GM19452 (cell line): ENCODE results near the gene RNF31.

ENCODE experiments used
- ATAC-seq: cut with Tn5 transposase; IDR thresholded peaks from one replicate; pipeline ENCODE4 v1.9.1; 2021; ENCODE audit not compliant: unreplicated experiment

Gene RNF31

DNA sequence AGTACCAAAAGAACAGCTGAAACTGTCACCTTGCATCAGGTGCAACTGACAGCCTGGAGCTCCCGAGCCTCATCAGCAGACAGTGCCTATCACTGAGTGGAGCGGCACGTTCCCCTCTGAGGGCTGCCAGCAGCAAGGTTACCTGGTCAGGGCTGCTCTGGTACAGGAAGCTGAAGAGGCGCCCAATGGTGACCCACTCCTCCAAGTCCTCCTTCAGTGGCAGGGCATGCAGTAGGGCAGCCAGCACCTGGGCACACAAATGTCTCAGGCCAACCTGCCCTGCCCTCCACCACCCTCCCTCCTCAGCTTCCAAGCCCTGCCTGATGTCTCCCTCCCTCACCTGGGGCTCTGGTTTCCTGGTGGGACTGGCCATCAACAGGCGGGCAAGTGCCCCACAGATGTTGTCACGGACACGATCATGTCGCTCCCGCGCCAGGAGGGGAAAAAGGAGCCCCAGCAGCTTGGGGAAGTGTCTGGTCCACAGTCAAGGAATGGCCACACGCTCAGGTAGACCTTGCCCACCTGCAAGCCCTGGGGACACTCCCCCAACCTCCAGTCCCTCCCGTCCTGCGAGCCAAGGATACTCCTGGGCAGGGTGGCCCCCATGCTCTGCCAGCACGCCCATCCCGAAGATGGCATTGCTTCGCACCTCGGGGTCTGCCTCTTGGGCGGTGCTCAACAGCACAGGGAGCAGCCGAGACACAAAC is 34.2 kb downstream of the RNF31 start:
- ATAC-seq, result no peak

DNA sequence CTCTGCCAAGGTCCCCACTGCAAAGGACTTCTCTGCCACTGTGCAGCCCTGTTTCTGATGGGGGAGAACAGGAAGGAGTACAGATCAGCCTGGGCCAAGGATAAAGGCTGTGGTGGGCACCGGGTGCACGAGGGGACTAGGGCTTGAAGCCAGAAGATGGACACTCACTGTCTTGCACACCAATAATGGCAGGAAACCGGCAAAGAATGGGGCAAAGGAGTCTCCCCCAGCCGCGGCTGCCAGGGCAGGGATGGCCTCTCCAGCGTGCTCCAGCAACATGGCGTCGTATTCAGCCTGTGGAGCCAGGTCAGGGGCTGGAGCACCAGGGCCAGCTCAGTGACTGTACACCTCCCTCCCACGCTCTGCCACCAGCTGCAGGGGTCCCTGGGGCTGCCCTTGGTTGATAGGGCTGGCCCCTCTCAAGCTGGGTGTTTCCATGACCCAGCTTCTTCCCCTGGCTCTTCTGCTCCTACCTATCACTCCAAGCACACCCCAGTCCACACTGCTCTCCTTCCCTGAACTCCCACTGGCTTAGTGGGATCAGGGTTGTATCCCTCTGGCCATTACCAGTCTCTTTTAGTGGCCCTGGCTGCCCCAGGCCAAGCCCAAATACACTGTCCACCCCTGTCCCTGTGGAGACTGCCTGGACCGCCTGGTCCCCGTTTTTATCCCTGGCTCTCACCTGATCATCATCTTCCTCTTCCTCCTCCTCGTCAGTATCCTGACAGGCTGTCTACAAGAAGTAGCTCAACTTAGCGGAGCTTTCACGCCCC is 35.0 kb downstream of the RNF31 start:
- no peak for ATAC-seq

DNA sequence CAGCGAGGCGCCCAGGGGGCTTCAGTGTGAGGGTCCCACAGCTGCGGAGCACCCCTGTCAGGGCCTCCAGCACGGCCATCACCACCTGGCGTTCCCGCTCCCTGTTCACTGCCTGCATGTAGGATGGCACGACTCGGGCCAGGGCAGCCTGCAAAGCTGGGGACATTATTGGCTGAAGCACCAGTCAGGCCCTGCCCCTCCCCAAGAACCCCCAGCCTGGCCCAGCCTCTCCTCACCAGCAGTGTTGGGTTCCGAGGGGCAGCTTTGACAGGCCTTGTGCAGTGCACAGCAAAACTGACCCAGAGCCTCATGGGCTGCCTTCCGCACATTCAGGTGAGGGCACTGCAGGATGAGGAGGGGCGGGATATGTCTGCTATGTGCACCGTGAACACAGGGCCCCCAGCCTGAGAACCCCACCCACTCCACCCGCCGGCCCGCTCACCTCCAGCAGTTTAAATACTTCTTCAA is 35.8 kb downstream of the RNF31 start:
- ATAC-seq, result no peak

DNA sequence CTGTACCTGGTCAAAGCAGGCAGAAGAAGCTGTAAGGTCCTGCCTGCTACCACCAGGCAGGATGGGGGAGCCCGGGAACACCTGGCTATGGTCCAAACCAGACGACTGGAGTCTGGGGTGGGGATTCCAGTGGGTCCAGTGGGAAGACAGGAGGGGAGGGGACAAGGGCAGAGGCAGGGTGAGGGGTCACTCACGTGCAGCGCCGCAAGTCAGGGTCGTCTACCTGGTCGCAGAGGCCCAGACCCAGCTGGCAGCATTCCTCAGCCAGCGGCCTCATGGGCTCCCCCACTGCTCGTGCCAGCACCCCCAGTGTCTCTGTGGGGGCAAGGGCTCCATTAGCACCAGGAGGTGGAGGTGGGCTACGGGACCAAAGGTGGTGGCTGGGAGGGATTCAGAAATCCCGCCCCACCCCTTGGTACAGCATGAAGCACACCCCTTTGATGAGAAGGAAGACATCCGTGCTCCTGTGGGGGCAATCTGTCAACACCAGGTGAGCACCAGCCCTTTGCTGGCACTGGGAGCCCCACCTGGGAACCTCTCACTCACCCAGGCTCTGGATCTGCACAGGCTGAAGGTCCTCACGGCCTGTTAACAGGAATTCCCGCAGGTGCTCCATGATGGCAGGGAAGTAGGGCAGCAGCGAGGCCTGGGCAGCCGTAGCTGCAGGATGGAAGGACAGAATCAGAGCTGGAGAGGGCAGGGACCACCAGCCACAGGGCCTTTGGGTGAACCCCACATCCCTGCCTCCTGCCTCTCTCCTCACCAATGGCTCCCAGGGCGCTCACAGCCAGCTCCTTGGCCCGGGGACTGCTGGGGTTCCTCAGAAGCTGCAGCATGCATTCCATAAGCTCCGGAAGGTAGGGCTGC is 37.0 kb downstream of the RNF31 start:
- ATAC-seq, result no peak

DNA sequence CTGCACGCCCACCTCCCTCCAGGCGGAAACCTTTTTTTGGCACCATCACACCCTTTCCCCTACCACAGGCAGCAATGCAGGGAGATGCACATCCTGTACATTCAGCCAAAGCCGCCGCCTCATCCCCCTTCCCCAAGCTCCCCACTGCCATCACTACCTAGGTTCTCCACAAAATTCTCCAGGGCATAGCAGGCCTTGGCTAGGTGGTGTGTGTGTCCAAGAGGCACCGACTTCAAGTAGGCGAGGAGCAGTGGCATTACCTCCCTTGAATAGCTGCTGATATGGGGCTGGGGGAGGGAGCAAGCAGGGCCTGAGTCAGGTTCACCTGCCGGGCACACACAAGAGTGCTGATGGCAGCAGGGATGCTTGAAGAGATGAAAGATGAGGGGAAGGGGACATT is 37.7 kb downstream of the RNF31 start:
- ATAC-seq, result no peak

DNA sequence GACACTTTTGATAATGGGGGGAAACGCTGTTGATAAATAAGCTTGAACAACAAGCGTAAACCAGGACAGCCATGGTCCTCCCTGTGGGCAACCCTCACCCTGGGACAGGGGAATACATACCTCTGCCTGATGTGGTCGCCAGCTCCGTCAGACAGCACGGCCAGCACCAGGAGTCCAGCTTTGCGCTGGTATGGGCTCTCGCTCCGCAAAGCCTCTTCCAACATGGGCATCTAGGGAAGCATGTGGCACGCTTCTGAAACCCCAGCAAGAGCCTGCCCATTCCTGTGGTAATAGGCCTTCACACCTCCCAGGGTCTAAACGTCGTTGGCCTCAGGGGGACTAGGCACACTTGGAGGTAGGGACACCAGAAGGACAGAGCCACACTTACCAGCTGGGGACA is 38.4 kb downstream of the RNF31 start:
- no peak for ATAC-seq

DNA sequence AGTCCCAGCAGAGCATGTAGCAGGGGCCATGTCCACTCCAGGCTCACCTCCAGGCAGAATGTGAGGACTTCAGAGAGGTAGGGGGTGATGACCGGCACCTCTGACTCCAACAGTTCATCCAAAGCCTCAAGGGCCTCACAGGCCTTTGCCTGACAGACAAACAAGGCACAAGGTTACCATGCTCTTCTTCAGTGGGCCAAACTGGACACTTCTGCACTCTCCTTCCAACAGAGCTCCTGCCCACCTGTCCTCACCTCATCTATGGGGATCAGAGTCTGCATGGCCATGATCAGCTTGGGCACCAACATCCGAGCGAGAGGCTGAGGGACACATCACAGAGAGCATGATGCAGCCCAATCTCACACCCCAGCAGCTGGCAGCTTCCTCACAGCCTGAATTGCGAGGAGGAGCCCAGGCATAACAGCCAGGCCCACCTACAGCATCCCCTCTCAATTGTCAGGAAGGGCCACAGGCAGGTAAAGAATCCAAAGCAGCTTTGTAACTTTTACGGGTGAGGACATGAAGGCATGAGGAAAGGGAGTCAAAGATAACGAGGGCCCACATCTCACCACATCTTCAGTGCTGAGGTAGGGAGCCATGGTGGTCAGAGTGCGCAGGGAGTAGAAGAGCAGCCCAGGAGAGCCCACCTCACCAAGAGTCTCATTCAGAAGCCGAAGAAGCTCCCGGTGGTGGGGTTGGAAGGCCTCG is 39.7 kb downstream of the RNF31 start:
- ATAC-seq, result no peak

DNA sequence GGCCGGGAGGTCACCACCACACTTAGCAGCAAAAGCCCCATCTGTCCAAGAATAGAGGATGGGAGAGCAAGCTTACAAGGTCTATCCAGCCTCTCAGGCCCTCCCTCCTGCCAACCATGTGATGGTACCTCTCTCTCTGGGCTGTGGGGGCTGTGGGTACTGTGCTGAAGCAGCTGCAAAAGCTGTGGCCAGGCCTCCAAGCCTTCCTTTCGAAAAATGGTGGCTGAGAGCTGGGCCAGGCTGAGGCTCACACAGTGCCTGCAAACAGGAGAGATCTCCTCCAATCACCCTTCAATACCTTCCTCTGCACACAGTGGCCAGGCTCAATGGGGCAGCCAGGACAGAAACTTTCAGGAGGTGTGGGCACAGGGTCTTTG is 40.2 kb downstream of the RNF31 start:
- ATAC-seq, result no peak

DNA sequence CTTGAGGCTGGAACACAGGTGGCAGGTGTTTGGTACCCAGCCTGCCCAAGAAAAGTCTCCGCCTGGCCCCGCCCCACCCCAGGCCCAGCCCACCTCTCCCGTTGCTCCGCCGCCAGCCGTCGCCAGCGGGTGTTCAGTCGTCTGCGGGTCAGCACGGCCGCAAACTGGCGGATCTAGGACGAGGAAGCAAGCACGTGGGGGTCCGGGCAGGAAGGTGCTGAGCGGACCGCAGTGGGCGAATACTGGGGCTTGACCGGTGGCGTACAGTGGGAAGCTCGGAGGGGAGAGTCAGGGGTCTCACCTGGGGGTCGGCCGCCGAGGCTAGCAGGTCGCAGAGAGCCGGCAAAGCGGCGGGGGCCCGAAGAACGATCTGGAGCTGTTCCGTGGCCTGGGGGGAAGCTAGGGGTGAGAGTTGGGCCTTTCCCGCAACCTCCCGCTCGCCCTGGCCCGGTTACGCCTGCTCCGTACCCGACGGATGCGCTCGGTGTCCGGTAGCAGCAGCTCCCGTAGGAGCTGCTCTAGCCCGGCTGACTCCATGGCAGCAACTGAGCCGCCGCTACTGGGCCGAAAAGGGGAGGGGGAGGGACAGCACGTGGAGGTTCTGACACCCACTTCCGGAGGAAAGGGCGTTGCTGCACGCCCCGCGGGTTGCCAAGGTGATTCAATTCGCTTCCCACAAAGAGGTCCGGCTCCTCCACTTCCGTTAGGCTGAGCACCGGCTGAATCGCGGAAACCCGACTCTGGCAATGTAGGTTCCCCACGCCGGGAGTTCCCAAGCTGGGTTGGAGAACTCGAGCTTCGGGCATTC is 41.2 kb downstream of the RNF31 start, which contains the start of gene IPO4:
IPO4 (minus strand) TSS at position 566 of the 808 bp plus-strand sequence; CDS start at position 537, 29 bp downstream.
- peak; percentile 84 for ATAC-seq

DNA sequence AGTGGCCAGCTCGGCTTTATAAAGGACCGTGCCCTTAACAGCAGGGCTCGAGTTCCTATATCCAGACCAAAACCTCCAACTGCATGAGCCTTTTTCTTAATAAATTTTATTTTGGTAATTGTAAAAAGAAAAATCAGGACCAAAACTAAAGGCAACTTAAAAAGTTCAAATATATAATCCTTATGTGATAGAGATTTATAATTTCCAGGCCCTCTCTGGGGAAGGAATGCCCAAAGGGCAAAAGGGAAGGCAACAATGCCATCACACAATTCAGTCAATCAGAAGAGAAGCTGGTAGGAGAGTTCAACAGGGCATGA is 41.7 kb downstream of the RNF31 start:
- no peak for ATAC-seq

DNA sequence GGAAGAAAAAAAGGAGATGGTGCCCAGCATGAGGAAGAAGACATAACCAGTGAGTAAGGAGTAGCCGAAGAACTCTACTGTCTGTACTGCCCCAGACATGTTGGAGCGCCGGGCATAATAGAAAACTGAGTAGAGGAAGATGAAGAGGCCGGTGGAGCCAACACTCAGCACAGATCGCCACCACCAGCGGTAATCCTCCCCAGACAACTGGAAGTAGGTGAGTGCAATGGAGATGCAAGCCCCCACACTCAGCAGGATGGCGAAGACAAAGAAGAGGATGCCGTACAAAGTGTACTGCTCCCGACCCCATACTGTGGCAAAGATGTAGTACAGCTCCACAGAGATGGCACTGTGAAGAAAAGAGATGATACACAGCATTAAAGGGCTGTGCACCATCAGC is 42.2 kb downstream of the RNF31 start:
- ATAC-seq, result no peak

DNA sequence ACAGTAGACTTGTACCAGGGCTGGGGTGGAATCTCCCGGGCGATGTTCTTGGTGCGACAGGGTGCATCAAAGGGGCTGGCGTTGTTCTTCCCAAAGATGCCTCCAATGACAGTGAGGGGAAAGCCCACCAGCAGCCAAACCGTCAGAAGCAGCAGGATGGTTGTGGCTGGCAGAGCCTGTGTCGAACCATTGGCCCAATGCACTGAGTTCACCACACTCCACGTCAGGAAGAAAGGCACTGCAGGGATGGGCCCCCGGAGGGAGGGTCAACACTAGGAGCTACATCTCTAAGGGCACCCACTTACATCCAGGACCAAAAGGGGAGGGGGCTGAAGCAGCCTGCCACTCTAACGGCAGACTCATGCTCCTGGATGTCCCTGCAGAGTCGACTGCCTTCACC is 43.1 kb downstream of the RNF31 start:
- no peak for ATAC-seq

DNA sequence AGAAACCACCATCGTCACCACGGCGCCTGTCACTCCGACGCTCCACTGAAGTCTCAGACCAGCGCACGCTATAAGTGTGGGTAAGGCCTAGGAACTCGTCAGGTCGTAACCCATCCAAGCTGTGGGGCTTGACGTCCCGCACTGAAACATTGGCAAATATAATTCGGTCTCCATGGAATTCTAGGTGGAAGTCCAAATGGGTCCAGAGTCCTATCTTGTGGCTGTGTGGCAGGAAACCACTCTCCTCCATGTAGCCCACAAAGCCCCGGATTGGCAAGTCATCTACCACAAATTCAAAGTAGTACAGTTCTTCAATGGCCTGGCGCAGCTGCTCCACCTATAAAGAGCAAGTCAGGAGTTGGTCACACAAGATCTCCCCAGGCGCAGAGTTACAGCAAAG is 45.6 kb downstream of the RNF31 start:
- ATAC-seq, result no peak

DNA sequence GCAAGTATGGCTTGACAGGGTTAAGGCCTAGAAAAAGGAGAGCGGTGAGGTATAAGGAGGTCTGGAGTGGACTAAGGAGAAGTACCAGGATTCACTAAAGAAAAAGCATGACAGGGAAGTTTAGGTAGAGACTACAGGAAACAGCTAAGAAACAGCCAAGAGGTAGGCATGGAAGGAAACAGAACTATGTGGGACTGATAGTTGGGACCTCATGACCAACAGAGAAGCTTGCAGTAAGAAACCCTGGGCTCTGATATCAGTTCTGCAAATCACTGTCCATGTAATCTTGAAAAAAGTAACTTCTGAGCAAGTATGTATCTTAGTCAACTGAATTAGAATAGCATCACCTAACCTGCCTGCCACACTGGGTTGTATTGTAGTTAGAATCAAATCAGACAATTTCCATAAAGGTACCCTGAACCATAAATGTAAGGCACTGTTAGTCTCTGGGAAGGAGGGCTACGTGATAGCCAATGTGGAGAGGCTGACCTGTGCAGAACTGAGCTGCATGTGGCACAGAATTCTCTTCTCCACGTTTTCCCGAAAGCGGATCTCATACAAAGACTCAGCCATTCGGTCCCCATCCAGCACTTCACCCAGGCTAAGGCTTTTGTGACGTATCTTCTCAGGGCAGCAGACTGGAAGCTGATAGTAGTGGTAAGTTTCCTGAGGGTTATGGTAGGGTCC is 47.0 kb downstream of the RNF31 start:
- no peak for ATAC-seq

DNA sequence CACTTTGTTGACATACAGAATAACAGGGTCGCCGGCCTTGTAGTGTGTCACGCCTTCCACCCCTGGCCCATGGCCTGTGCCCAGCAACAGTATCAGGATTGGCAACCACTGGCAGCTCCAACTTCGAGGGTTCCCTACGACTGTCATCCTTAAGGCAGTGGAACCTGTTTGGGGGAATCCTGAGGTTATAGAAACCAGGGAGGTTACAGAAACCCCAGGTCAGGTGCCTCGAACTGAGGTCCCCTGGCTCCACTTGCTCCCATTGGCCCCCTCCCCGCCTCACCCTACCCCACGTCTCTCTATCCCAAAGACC is 47.5 kb downstream of the RNF31 start:
- ATAC-seq, result no peak

DNA sequence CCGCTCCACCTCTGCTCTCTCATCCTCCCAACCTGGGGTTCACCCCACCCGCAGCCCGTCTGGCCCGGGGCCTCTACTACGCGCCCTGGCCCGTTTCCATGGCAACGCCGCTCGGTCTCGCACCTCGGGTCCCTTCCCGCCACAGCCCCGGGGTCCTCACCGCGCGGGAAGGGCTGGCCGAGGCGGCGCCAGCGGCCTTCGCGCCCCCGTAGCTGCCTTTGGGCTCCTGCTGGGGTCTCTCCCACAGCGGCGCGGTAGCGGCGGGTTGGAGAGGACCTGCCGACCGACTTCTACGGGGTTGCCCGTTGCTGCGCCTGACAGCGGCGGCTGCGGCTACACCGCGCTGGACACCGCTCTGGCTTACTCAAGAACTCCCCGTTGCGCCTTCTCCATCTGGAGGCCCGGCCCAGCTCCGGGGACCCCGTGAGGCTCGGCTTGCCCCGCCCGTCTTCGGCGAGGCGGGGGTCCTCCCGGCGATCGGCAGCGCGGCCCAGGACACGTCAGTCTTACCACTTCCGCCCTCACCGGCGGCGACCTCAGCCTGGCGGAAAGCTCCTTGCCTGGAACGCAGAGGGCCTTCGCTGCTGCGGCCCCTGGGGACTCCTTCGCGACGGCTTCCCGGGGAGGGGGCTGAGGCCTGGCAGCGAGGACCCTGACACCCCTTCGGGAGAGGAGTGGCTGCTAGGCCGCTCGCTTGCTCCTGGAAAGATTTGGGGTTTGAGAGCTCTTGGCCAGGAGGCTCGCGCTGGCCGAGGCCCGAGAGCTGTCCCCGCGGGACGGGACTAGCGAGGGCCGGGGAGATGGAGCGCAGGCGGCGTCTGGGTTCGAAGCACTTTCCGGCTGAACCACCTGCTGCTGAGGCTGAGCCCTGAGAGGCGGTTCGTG is 48.1 kb downstream of the RNF31 start, which contains the start of gene TM9SF1:
TM9SF1 (minus strand) TSS at position 256 of the 885 bp plus-strand sequence. CDS start 422 bp downstream, outside the sequence.
- peak; percentile 88 for ATAC-seq

DNA sequence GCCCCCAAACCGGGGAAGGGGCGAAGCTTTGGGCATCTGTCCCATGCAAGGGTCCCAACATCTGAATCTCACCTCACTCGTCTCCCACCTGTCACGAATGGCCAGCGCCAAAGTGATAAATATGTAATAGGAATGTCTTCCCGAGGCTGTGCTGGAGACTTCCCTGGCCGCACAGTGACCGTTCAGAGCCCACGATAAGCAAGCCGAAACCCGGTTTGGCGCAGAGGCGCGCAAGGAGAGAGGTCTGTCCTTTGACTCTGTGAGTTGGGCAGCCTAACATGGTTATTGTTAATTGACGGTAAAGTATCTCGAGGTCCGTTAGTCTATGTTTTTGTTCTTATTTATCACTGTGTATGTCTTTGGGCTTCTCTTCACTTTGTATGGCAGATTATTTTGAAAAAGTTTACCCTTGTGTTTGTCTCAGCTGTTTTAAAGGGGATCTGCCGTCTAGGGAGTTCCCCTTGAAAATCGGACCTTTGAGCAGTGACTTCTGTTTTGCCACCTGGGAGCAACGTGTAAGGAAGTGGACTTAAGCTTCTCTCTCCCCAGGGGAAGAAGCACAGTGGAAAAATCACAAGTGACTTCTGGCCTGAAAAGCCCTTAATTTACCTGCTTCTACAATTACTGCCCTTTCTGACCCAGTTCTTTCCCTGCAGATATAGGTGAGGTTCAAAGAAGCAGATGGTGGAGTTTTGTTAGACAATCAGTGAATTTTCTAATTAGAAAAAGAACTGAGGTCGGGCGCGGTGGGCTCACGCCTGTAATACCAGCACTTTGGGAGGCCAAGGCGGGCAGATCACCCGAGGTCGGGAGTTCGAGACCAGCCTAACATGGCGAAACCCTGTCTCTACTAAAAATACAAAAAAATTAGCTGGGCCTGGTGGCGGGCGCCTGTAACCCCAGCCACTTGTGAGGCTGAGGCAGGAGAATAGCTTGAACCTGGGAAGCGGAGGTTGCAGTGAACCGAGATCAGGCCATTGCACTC is 49.1 kb downstream of the RNF31 start:
- peak; percentile 30 for ATAC-seq
